Measurements from ENCODE around the gene NRG2.

Gene NRG2

GRCh38 chr5:139820606-139821005 is 222.5 kb downstream of the NRG2 start:
- DNase-seq = no peak

GRCh38 chr5:139820130-139820529 is 223.0 kb downstream of the NRG2 start:
- DNase-seq = peak; percentile 21
- no CpG with 5 or more reads among the region's 7 CpGs for WGBS (ENCODE audit: extremely low coverage, insufficient coverage, low lambda C conversion rate)
- H3K79me2 ChIP-seq (ENCODE audit: control insufficient read depth, insufficient read depth, low read length) = no peaks in the 10 kb centered on the region

More at GRCh38 chr5:139820606-139821005, 222.5 kb downstream of the NRG2 start:
- Histone ChIP-seq H2AK5ac (ENCODE audit: low read length) (no peak overlapping the region), H3K4me1 (ENCODE audit: control insufficient read depth, low read depth, low read length) (no peaks in the 10 kb centered on the region), H3K36me3 (ENCODE audit: control insufficient read depth, insufficient read depth, low read length) (no peaks in the 10 kb centered on the region), H3K4me3 (ENCODE audit: low read length) (no peak overlapping the region), H3K27ac (ENCODE audit: low read depth, low read length) (no peak overlapping the region), H3K23ac (ENCODE audit: low read length) (no peak overlapping the region), H3K27me3 (ENCODE audit: insufficient read depth, low read length, poor library complexity) (no peaks in the 10 kb centered on the region), H2BK15ac (replicated peaks; ENCODE audit: low read depth) (no peak overlapping the region), H4K8ac (ENCODE audit: low read depth, low read length) (no peak overlapping the region), H3K9ac (ENCODE audit: low read length) (no peak overlapping the region), H3K79me1 (ENCODE audit: low read length) (no peaks in the 10 kb centered on the region), H2BK5ac (ENCODE audit: low read length) (no peak overlapping the region), H2BK120ac (ENCODE audit: low read depth, low read length) (no peak overlapping the region), H3K18ac (ENCODE audit: low read length) (no peak overlapping the region), H3K56ac (ENCODE audit: low read length) (no peak overlapping the region), H4K5ac (ENCODE audit: low read length) (no peak overlapping the region), H3K4ac (ENCODE audit: low read depth, low read length) (no peak overlapping the region), H3K4me2 (ENCODE audit: low read length) (no peak overlapping the region), H3K79me2 (ENCODE audit: control insufficient read depth, insufficient read depth, low read length) (no peaks in the 10 kb centered on the region)
- no CpG with 5 or more reads among the region's 4 CpGs for WGBS (ENCODE audit: extremely low coverage, insufficient coverage, low lambda C conversion rate)

GRCh38 chr5:139817970-139818369 is 225.1 kb downstream of the NRG2 start:
- Histone ChIP-seq H3K79me1 (ENCODE audit: low read length) (no peaks in the 10 kb centered on the region), H4K8ac (ENCODE audit: low read depth, low read length) (no peak overlapping the region), H3K4me2 (ENCODE audit: low read length) (no peak overlapping the region), H3K27me3 (ENCODE audit: insufficient read depth, low read length, poor library complexity) (no peaks in the 10 kb centered on the region), H3K4me1 (ENCODE audit: control insufficient read depth, low read depth, low read length) (no peaks in the 10 kb centered on the region), H3K9ac (ENCODE audit: low read length) (no peak overlapping the region), H3K18ac (ENCODE audit: low read length) (no peak overlapping the region), H2BK5ac (ENCODE audit: low read length) (no peak overlapping the region), H2AK5ac (ENCODE audit: low read length) (no peak overlapping the region), H4K5ac (ENCODE audit: low read length) (no peak overlapping the region), H3K4ac (ENCODE audit: low read depth, low read length) (no peak overlapping the region), H3K79me2 (ENCODE audit: control insufficient read depth, insufficient read depth, low read length) (no peaks in the 10 kb centered on the region), H2BK15ac (replicated peaks; ENCODE audit: low read depth) (no peak overlapping the region), H3K27ac (ENCODE audit: low read depth, low read length) (no peak overlapping the region), H2BK120ac (ENCODE audit: low read depth, low read length) (no peak overlapping the region), H3K4me3 (ENCODE audit: low read length) (no peak overlapping the region), H3K23ac (ENCODE audit: low read length) (no peak overlapping the region), H3K56ac (ENCODE audit: low read length) (no peak overlapping the region), H3K36me3 (ENCODE audit: control insufficient read depth, insufficient read depth, low read length) (no peaks in the 10 kb centered on the region)
- no peak for DNase-seq
- WGBS (ENCODE audit: extremely low coverage, insufficient coverage, low lambda C conversion rate) = no CpG with 5 or more reads among the region's 3 CpGs

More at GRCh38 chr5:139820130-139820529, 223.0 kb downstream of the NRG2 start:
- no peak overlapping the region for H3K4me2 ChIP-seq (ENCODE audit: low read length)
- no peak overlapping the region for H3K4me3 ChIP-seq (ENCODE audit: low read length)
- H2BK15ac ChIP-seq (replicated peaks; ENCODE audit: low read depth) = no peak overlapping the region
- H3K36me3 ChIP-seq (ENCODE audit: control insufficient read depth, insufficient read depth, low read length) = no peaks in the 10 kb centered on the region
- H3K23ac ChIP-seq (ENCODE audit: low read length) = no peak overlapping the region
- H2BK120ac ChIP-seq (ENCODE audit: low read depth, low read length) = no peak overlapping the region
- H3K27ac ChIP-seq (ENCODE audit: low read depth, low read length) = no peak overlapping the region
- H3K79me1 ChIP-seq (ENCODE audit: low read length) = no peaks in the 10 kb centered on the region
- H2AK5ac ChIP-seq (ENCODE audit: low read length) = no peak overlapping the region
- no peak overlapping the region for H3K18ac ChIP-seq (ENCODE audit: low read length)
- H3K27me3 ChIP-seq (ENCODE audit: insufficient read depth, low read length, poor library complexity) = no peaks in the 10 kb centered on the region
- H4K8ac ChIP-seq (ENCODE audit: low read depth, low read length) = no peak overlapping the region
- no peaks in the 10 kb centered on the region for H3K4me1 ChIP-seq (ENCODE audit: control insufficient read depth, low read depth, low read length)
- no peak overlapping the region for H4K5ac ChIP-seq (ENCODE audit: low read length)
- H3K9ac ChIP-seq (ENCODE audit: low read length) = no peak overlapping the region
- H2BK5ac ChIP-seq (ENCODE audit: low read length) = no peak overlapping the region
- H3K56ac ChIP-seq (ENCODE audit: low read length) = no peak overlapping the region
- no peak overlapping the region for H3K4ac ChIP-seq (ENCODE audit: low read depth, low read length)

- H3K4ac ChIP-seq (ENCODE audit: low read depth, low read length) = no peak overlapping the region
- no peak overlapping the region for H3K56ac ChIP-seq (ENCODE audit: low read length)
- no peak overlapping the region for H4K8ac ChIP-seq (ENCODE audit: low read depth, low read length)
- WGBS (ENCODE audit: extremely low coverage, insufficient coverage, low lambda C conversion rate) = no CpG with 5 or more reads among the region's 8 CpGs
- no peak overlapping the region for H3K4me3 ChIP-seq (ENCODE audit: low read length)
- H2BK5ac ChIP-seq (ENCODE audit: low read length) = no peak overlapping the region
- no peak overlapping the region for H3K27ac ChIP-seq (ENCODE audit: low read depth, low read length)
- no peak overlapping the region for H3K9ac ChIP-seq (ENCODE audit: low read length)
- H3K79me1 ChIP-seq (ENCODE audit: low read length) = no peaks in the 10 kb centered on the region
- no peak overlapping the region for H3K23ac ChIP-seq (ENCODE audit: low read length)
- H4K5ac ChIP-seq (ENCODE audit: low read length) = no peak overlapping the region
- H3K4me1 ChIP-seq (ENCODE audit: control insufficient read depth, low read depth, low read length) = no peaks in the 10 kb centered on the region
- H3K79me2 ChIP-seq (ENCODE audit: control insufficient read depth, insufficient read depth, low read length) = no peaks in the 10 kb centered on the region
- H2AK5ac ChIP-seq (ENCODE audit: low read length) = no peak overlapping the region
- no peaks in the 10 kb centered on the region for H3K36me3 ChIP-seq (ENCODE audit: control insufficient read depth, insufficient read depth, low read length)
- no peak overlapping the region for H2BK15ac ChIP-seq (replicated peaks; ENCODE audit: low read depth)
- H2BK120ac ChIP-seq (ENCODE audit: low read depth, low read length) = no peak overlapping the region
- no peak overlapping the region for H3K18ac ChIP-seq (ENCODE audit: low read length)
- H3K27me3 ChIP-seq (ENCODE audit: insufficient read depth, low read length, poor library complexity) = no peaks in the 10 kb centered on the region
- H3K4me2 ChIP-seq (ENCODE audit: low read length) = no peak overlapping the region
- DNase-seq = no peak
These were observed 225.7 kb downstream of the NRG2 start for GRCh38 chr5:139817362-139817761.

GRCh38 chr5:139816566-139816965 is 226.5 kb downstream of the NRG2 start:
- Histone ChIP-seq H4K8ac (ENCODE audit: low read depth, low read length) (no peak overlapping the region), H3K27ac (ENCODE audit: low read depth, low read length) (no peak overlapping the region), H2BK15ac (replicated peaks; ENCODE audit: low read depth) (no peak overlapping the region), H3K36me3 (ENCODE audit: control insufficient read depth, insufficient read depth, low read length) (no peaks in the 10 kb centered on the region), H3K4ac (ENCODE audit: low read depth, low read length) (no peak overlapping the region), H3K4me1 (ENCODE audit: control insufficient read depth, low read depth, low read length) (no peaks in the 10 kb centered on the region), H3K4me3 (ENCODE audit: low read length) (no peak overlapping the region), H2AK5ac (ENCODE audit: low read length) (no peak overlapping the region), H3K18ac (ENCODE audit: low read length) (no peak overlapping the region), H3K27me3 (ENCODE audit: insufficient read depth, low read length, poor library complexity) (no peaks in the 10 kb centered on the region), H3K4me2 (ENCODE audit: low read length) (no peak overlapping the region), H4K5ac (ENCODE audit: low read length) (no peak overlapping the region), H2BK5ac (ENCODE audit: low read length) (no peak overlapping the region), H2BK120ac (ENCODE audit: low read depth, low read length) (no peak overlapping the region), H3K9ac (ENCODE audit: low read length) (no peak overlapping the region), H3K23ac (ENCODE audit: low read length) (no peak overlapping the region), H3K79me1 (ENCODE audit: low read length) (no peaks in the 10 kb centered on the region), H3K79me2 (ENCODE audit: control insufficient read depth, insufficient read depth, low read length) (no peaks in the 10 kb centered on the region), H3K56ac (ENCODE audit: low read length) (no peak overlapping the region)
- no peak for DNase-seq
- no CpG with 5 or more reads among the region's 12 CpGs for WGBS (ENCODE audit: extremely low coverage, insufficient coverage, low lambda C conversion rate)

- Histone ChIP-seq H3K23ac (ENCODE audit: low read length) (no peak overlapping the region), H3K4me2 (ENCODE audit: low read length) (no peak overlapping the region), H4K5ac (ENCODE audit: low read length) (no peak overlapping the region), H3K27me3 (ENCODE audit: insufficient read depth, low read length, poor library complexity) (no peaks in the 10 kb centered on the region), H3K79me2 (ENCODE audit: control insufficient read depth, insufficient read depth, low read length) (no peaks in the 10 kb centered on the region), H3K4me1 (ENCODE audit: control insufficient read depth, low read depth, low read length) (no peaks in the 10 kb centered on the region), H2AK5ac (ENCODE audit: low read length) (no peak overlapping the region), H3K79me1 (ENCODE audit: low read length) (no peaks in the 10 kb centered on the region), H2BK120ac (ENCODE audit: low read depth, low read length) (no peak overlapping the region), H3K18ac (ENCODE audit: low read length) (no peak overlapping the region), H3K4ac (ENCODE audit: low read depth, low read length) (no peak overlapping the region), H3K56ac (ENCODE audit: low read length) (no peak overlapping the region), H3K4me3 (ENCODE audit: low read length) (no peak overlapping the region), H2BK15ac (replicated peaks; ENCODE audit: low read depth) (no peak overlapping the region), H2BK5ac (ENCODE audit: low read length) (no peak overlapping the region), H3K27ac (ENCODE audit: low read depth, low read length) (no peak overlapping the region), H3K9ac (ENCODE audit: low read length) (no peak overlapping the region), H4K8ac (ENCODE audit: low read depth, low read length) (no peak overlapping the region), H3K36me3 (ENCODE audit: control insufficient read depth, insufficient read depth, low read length) (no peaks in the 10 kb centered on the region)
- WGBS (ENCODE audit: extremely low coverage, insufficient coverage, low lambda C conversion rate) = no CpG with 5 or more reads among the region's 11 CpGs
- DNase-seq = no peak
These were observed 228.3 kb downstream of the NRG2 start for GRCh38 chr5:139814704-139815280.

Measured in mesendoderm (in vitro differentiated cells).